ENCODE data around the gene NPDC1. TPM values are rescaled to one million over a fixed set of nuclear protein-coding genes. Genes with fewer than 3 reads are reported as not detected.
A peak's percentile ranks its signal among the peaks of the same experiment; 100 is the strongest.

NPDC1 gene
- total RNA-seq, 1 experiment from 2014 or later = 89.8 TPM

GRCh38 chr9:137067860-137068538 lies 22.0 kb upstream of the NPDC1 start:
- H3K79me2 ChIP-seq (ENCODE audit: low read depth) = peaks cover 18% of the 10 kb centered on the region; the same call in 1 of the 2 replicates
- H3K4me2 ChIP-seq = peak overlapping the region; percentile 90; the same call in 1 of the 2 replicates
- no peak for TF ChIP-seq EZH2 (IDR thresholded peaks at IDR 0.05; ENCODE audit: low read depth)
- peak; percentile 84 for TF ChIP-seq CTCF (conservative IDR thresholded peaks at IDR 0.05)
- no peaks in the 10 kb centered on the region for H3K9me2 ChIP-seq (ENCODE audit: insufficient read depth)
- no peaks in the 10 kb centered on the region for H3K36me3 ChIP-seq (ENCODE audit: low read depth)
- no peak overlapping the region for H2AFZ ChIP-seq
- H3F3A ChIP-seq (ENCODE audit: insufficient read depth, low read depth) = peaks cover 15% of the 10 kb centered on the region
- H4K20me1 ChIP-seq (ENCODE audit: insufficient read depth) = peaks cover 10% of the 10 kb centered on the region; the same call in 1 of the 2 replicates
- H3K27ac ChIP-seq = no peak overlapping the region
- H3K4me1 ChIP-seq (replicated peaks; ENCODE audit: insufficient read depth) = peaks cover 25% of the 10 kb centered on the region
- no peak overlapping the region for H3K4me3 ChIP-seq
- H3K9me3 ChIP-seq (ENCODE audit: insufficient read depth, low read depth) = no peaks in the 10 kb centered on the region
- POLR2A ChIA-PET (ENCODE audit: unreplicated experiment) = interaction anchor here (0.6 to 0.7 kb wide), 3 partner anchors 18 to 825 kb away, joined by 3 to 21 read pairs (median 4); no protein-coding TSS in a partner anchor
- intact Hi-C loops (cut with micrococcal nuclease; ENCODE audit: unreplicated experiment) = loop anchor here (1.0 kb wide), 1 partner anchor 50 kb away; no protein-coding TSS in a partner anchor
- CTCF ChIA-PET = interaction anchor here (0.5 to 3.3 kb wide), 18 partner anchors 9 to 467 kb away, joined by 3 to 19 read pairs (median 4); partner anchors contain the start of genes ENTPD2, MAN1B1, NPDC1 and TRAF2
- BruUV-seq (replicated peaks) = no TSS peak
- no peaks in the 10 kb centered on the region for H3K27me3 ChIP-seq (ENCODE audit: insufficient read depth, low read depth)
- peak; percentile 66 to 90 for DNase-seq

GRCh38 chr9:137066096-137066861 lies 20.3 kb upstream of the NPDC1 start:
- TF ChIP-seq EZH2 (IDR thresholded peaks at IDR 0.05; ENCODE audit: low read depth) = no peak
- no peak for TF ChIP-seq CTCF (conservative IDR thresholded peaks at IDR 0.05)
- peaks cover 18% of the 10 kb centered on the region; the same call in 1 of the 2 replicates for H3K79me2 ChIP-seq (ENCODE audit: low read depth)
- no peaks in the 10 kb centered on the region for H3K27me3 ChIP-seq (ENCODE audit: insufficient read depth, low read depth)
- no peak for DNase-seq
- no peak overlapping the region for H3K4me3 ChIP-seq
- no peaks in the 10 kb centered on the region for H3K9me2 ChIP-seq (ENCODE audit: insufficient read depth)
- peaks cover 10% of the 10 kb centered on the region; the same call in 1 of the 2 replicates for H4K20me1 ChIP-seq (ENCODE audit: insufficient read depth)
- no peak overlapping the region for H2AFZ ChIP-seq
- POLR2A ChIA-PET (ENCODE audit: unreplicated experiment) = interaction anchor here (0.6 kb wide), 1 partner anchor 190 kb away, joined by 3 read pairs; no protein-coding TSS in a partner anchor
- peaks cover 25% of the 10 kb centered on the region for H3K4me1 ChIP-seq (replicated peaks; ENCODE audit: insufficient read depth)
- intact Hi-C loops (cut with micrococcal nuclease; ENCODE audit: unreplicated experiment) = no loop called here
- no peaks in the 10 kb centered on the region for H3K36me3 ChIP-seq (ENCODE audit: low read depth)
- CTCF ChIA-PET = interaction anchor here (0.7 to 3.3 kb wide), 4 partner anchors 19 to 118 kb away, joined by 3 to 19 read pairs (median 9); partner anchors contain the start of gene NPDC1
- H3K9me3 ChIP-seq (ENCODE audit: insufficient read depth, low read depth) = no peaks in the 10 kb centered on the region
- peaks cover 13% of the 10 kb centered on the region for H3F3A ChIP-seq (ENCODE audit: insufficient read depth, low read depth)
- H3K27ac ChIP-seq = no peak overlapping the region
- no peak overlapping the region for H3K4me2 ChIP-seq
- no TSS peak for BruUV-seq (replicated peaks)

- Histone ChIP-seq H3K79me2 (ENCODE audit: low read depth) (peaks cover 18% of the 10 kb centered on the region; the same call in 1 of the 2 replicates), H2AFZ (no peak overlapping the region), H3K4me2 (no peak overlapping the region), H3K36me3 (ENCODE audit: low read depth) (no peaks in the 10 kb centered on the region), H3K4me1 (replicated peaks; ENCODE audit: insufficient read depth) (peaks cover 18% of the 10 kb centered on the region), H3K9me3 (ENCODE audit: insufficient read depth, low read depth) (no peaks in the 10 kb centered on the region), H3K27ac (no peak overlapping the region), H3K9me2 (ENCODE audit: insufficient read depth) (no peaks in the 10 kb centered on the region), H4K20me1 (ENCODE audit: insufficient read depth) (peaks cover 10% of the 10 kb centered on the region; the same call in 1 of the 2 replicates), H3K27me3 (ENCODE audit: insufficient read depth, low read depth) (no peaks in the 10 kb centered on the region), H3K4me3 (no peak overlapping the region), H3F3A (ENCODE audit: insufficient read depth, low read depth) (peaks cover 9% of the 10 kb centered on the region)
- intact Hi-C loops (cut with micrococcal nuclease; ENCODE audit: unreplicated experiment) = no loop called here
- DNase-seq = no peak
- no peak for TF ChIP-seq CTCF (conservative IDR thresholded peaks at IDR 0.05)
- no peak for TF ChIP-seq EZH2 (IDR thresholded peaks at IDR 0.05; ENCODE audit: low read depth)
- CTCF ChIA-PET = interaction anchor here (3.3 kb wide), 1 partner anchor 19 kb away, joined by 19 read pairs; the partner anchor contains the start of gene NPDC1
- POLR2A ChIA-PET (ENCODE audit: unreplicated experiment) = interaction anchor here (0.6 kb wide), 1 partner anchor 191 kb away, joined by 3 read pairs; no protein-coding TSS in a partner anchor
- no TSS peak for BruUV-seq (replicated peaks)
Observed at GRCh38 chr9:137065336-137065967, 19.5 kb upstream of the NPDC1 start.
